ENCODE data around the gene BACE2. TPM values are rescaled to one million over a fixed set of nuclear protein-coding genes. Genes with fewer than 3 reads are reported as not detected.

The BACE2 gene
- polyA plus RNA-seq, 1 experiment: 66.8 TPM

DNA sequence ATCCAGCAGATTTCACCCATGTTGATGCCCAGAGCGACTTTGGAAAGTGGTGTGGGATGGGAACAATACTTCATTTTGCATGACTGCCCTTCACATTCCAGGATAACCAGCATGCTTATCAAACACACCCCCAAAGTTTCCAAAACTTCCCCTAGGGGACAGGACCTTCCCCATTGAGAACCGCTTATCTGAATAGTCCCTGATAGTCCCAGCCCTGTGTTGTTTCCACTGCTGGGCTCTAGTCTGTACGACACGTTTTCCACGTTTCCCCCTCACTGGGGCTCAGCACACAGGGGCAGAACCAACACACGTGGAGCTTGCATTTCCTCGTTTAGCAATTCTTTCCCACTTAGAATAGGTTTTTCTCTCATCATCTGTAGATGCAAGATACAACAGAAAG is 61.0 kb downstream of the BACE2 start:
- TF ChIP-seq, protein P1, sequence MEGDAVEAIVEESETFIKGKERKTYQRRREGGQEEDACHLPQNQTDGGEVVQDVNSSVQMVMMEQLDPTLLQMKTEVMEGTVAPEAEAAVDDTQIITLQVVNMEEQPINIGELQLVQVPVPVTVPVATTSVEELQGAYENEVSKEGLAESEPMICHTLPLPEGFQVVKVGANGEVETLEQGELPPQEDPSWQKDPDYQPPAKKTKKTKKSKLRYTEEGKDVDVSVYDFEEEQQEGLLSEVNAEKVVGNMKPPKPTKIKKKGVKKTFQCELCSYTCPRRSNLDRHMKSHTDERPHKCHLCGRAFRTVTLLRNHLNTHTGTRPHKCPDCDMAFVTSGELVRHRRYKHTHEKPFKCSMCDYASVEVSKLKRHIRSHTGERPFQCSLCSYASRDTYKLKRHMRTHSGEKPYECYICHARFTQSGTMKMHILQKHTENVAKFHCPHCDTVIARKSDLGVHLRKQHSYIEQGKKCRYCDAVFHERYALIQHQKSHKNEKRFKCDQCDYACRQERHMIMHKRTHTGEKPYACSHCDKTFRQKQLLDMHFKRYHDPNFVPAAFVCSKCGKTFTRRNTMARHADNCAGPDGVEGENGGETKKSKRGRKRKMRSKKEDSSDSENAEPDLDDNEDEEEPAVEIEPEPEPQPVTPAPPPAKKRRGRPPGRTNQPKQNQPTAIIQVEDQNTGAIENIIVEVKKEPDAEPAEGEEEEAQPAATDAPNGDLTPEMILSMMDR (IDR thresholded peaks at IDR 0.05; ENCODE audit: low read depth, low read length): no peak
- ChIA-PET CTCF (no interaction called here), POLR2A (no interaction called here)
- no peak overlapping the region for H3K4me3 ChIP-seq (ENCODE audit: low read depth, low read length)
- H3K27ac ChIP-seq (ENCODE audit: low read depth, low read length): no peak overlapping the region
- no peaks in the 10 kb centered on the region; the same call in 1 of the 2 replicates for H3K9me3 ChIP-seq (ENCODE audit: control insufficient read depth, insufficient read depth, low read length)
- no peak for DNase-seq (ENCODE audit: low read depth, low spot score)
- no peaks in the 10 kb centered on the region for H3K27me3 ChIP-seq (ENCODE audit: control insufficient read depth, insufficient read depth, low read length)

DNA sequence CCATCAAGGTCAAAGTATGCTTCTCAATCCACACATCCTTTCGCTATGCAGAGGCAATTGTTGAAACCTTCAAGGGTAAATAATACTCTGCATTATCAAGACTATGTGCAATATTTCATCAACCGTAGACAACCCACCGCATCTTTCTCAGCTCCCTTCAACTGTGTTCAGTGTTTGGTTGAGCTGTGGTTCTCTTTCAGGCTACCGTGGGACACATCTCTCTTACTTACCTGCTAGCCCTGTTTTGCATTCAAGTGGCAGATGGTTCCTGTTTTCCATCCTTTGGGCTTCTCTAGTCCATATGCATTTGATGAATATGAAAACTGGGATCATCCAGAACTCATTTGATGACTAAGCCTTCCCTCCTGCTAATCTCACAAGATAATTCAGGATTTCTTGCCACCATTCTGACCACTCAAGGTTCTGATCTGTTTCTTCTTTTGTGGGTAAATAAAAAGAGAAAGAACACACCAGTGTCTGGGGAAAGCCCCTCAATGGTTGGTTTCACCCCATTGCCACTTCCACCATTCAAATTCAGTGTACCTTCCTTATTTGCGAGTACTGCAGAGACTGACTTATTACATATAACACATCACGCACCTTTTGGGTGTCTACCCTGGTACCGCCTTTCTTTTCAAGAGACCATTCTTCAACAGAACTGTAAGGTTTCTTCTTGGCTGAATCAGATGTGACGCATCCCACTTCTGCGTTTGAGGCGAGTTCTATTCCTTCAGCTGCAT is 61.7 kb downstream of the BACE2 start:
- TF ChIP-seq, protein P1 (IDR thresholded peaks at IDR 0.05; ENCODE audit: low read depth, low read length): no peak
- ChIA-PET CTCF (no interaction called here), POLR2A (no interaction called here)
- DNase-seq (ENCODE audit: low read depth, low spot score): no peak
- no peak overlapping the region for H3K27ac ChIP-seq (ENCODE audit: low read depth, low read length)
- H3K27me3 ChIP-seq (ENCODE audit: control insufficient read depth, insufficient read depth, low read length): no peaks in the 10 kb centered on the region
- H3K4me3 ChIP-seq (ENCODE audit: low read depth, low read length): no peak overlapping the region
- no peaks in the 10 kb centered on the region; the same call in 1 of the 2 replicates for H3K9me3 ChIP-seq (ENCODE audit: control insufficient read depth, insufficient read depth, low read length)

DNA sequence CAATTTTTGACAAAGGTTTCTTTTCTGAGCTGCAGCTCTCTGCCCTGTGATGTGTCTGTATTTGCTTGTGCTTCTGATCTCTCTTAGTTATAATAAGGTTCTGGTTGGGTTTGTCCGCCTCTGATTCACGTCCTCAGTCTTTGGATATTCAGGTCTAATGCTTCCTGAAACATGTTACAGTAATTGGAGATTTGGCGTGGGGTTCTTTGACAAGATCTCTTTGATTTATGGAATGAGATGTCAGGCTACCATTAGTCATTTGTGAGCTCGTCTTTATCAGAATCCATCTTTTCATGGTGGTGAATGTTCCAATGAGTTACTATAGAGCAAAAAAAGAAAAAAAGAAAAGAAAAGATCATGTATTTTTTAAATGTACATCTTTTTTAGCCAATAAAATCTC is 62.5 kb downstream of the BACE2 start:
- ChIA-PET CTCF (interaction anchor here (1.1 kb wide), 1 partner anchor 60 kb away, joined by 3 read pairs; no protein-coding TSS in a partner anchor), POLR2A (no interaction called here)
- TF ChIP-seq, protein P1 (IDR thresholded peaks at IDR 0.05; ENCODE audit: low read depth, low read length): no peak
- Histone ChIP-seq H3K27ac (ENCODE audit: low read depth, low read length) (no peak overlapping the region), H3K9me3 (ENCODE audit: control insufficient read depth, insufficient read depth, low read length) (no peaks in the 10 kb centered on the region; the same call in 1 of the 2 replicates), H3K27me3 (ENCODE audit: control insufficient read depth, insufficient read depth, low read length) (no peaks in the 10 kb centered on the region), H3K4me3 (ENCODE audit: low read depth, low read length) (no peak overlapping the region)
- no peak for DNase-seq (ENCODE audit: low read depth, low spot score)

GRCh38 chr21:41231060-41231459 is 63.1 kb downstream of the BACE2 start:
- H3K27ac ChIP-seq (ENCODE audit: low read depth, low read length): no peak overlapping the region
- CTCF ChIA-PET: interaction anchor here (1.1 kb wide), 1 partner anchor 60 kb away, joined by 3 read pairs; no protein-coding TSS in a partner anchor
- no peaks in the 10 kb centered on the region for H3K27me3 ChIP-seq (ENCODE audit: control insufficient read depth, insufficient read depth, low read length)
- H3K9me3 ChIP-seq (ENCODE audit: control insufficient read depth, insufficient read depth, low read length): no peaks in the 10 kb centered on the region; the same call in 1 of the 2 replicates
- TF ChIP-seq, protein P1 (IDR thresholded peaks at IDR 0.05; ENCODE audit: low read depth, low read length): no peak
- no peak overlapping the region for H3K4me3 ChIP-seq (ENCODE audit: low read depth, low read length)
- DNase-seq (ENCODE audit: low read depth, low spot score): no peak
- POLR2A ChIA-PET: no interaction called here

- Histone ChIP-seq H3K4me3 (ENCODE audit: low read depth, low read length) (no peak overlapping the region), H3K27ac (ENCODE audit: low read depth, low read length) (no peak overlapping the region), H3K27me3 (ENCODE audit: control insufficient read depth, insufficient read depth, low read length) (no peaks in the 10 kb centered on the region), H3K9me3 (ENCODE audit: control insufficient read depth, insufficient read depth, low read length) (no peaks in the 10 kb centered on the region; the same call in 1 of the 2 replicates)
- POLR2A ChIA-PET: no interaction called here
- TF ChIP-seq, protein P1 (IDR thresholded peaks at IDR 0.05; ENCODE audit: low read depth, low read length): no peak
- CTCF ChIA-PET: no interaction called here
- no peak for DNase-seq (ENCODE audit: low read depth, low spot score)
Observed at GRCh38 chr21:41232013-41232412, 64.1 kb downstream of the BACE2 start.
